Glutamatergic neuron (in vitro differentiated cells): ENCODE data around the gene CHKA. TPM values are rescaled to one million over a fixed set of nuclear protein-coding genes. Genes with fewer than 3 reads are reported as not detected.

Source experiments
- DNase-seq: peaks from one replicate; pipeline ENCODE4 v3.0.0; 2022
- H3K27ac Mint-ChIP-seq: one replicate; pipeline ENCODE4 v1.8.0; 2020; ENCODE audit warnings: mild to moderate bottlenecking, mixed read lengths, inconsistent platforms; ENCODE audit not compliant: unreplicated experiment
- H3K27me3 Mint-ChIP-seq: one replicate; pipeline ENCODE4 v1.8.0; 2020; ENCODE audit warnings: mild to moderate bottlenecking, moderate library complexity, mixed read lengths, inconsistent platforms; ENCODE audit not compliant: unreplicated experiment
- H3K36me3 Mint-ChIP-seq: one replicate; pipeline ENCODE4 v1.8.0; 2020; ENCODE audit warnings: mild to moderate bottlenecking, mixed read lengths, inconsistent platforms; ENCODE audit not compliant: unreplicated experiment
- H3K4me1 Mint-ChIP-seq: one replicate; pipeline ENCODE4 v1.8.0; 2020; ENCODE audit warnings: mild to moderate bottlenecking, low read depth, mixed read lengths, inconsistent platforms; ENCODE audit not compliant: unreplicated experiment
- H3K4me3 Mint-ChIP-seq: one replicate; pipeline ENCODE4 v1.8.0; 2020; ENCODE audit warnings: mild to moderate bottlenecking, mixed read lengths, inconsistent platforms; ENCODE audit not compliant: unreplicated experiment
- H3K9me3 Mint-ChIP-seq: one replicate; pipeline ENCODE4 v1.8.0; 2020; ENCODE audit warnings: mild to moderate bottlenecking, moderate library complexity, mixed read lengths, inconsistent platforms; ENCODE audit not compliant: unreplicated experiment
- total RNA-seq: library from RNA; stranded (reverse); fragmentation: NEBNext Ultra II Directional; extraction: Animal tissue kit (Norgen Biotek cat#: 25700); gene quantifications from one replicate; pipeline ENCODE4 v1.2.1, GENCODE V29; 2021; ENCODE audit not compliant: unreplicated experiment
- TF ChIP-seq, protein P1 (sequence below): fragments of 200-600 bp; sonication (generic); IDR thresholded peaks from one replicate; pipeline ENCODE4 v1.5.0; 2021; ENCODE audit not compliant: partially characterized antibody, unreplicated experiment

The CHKA gene
- total RNA-seq, 1 donor from 2014 or later: 74.1 TPM

GRCh38 chr11:68148879-68149278 lies 27.7 kb upstream of the CHKA start:
- peaks cover 7% of the 10 kb centered on the region for H3K4me1 Mint-ChIP-seq
- H3K9me3 Mint-ChIP-seq: peaks cover 4% of the 10 kb centered on the region
- H3K27me3 Mint-ChIP-seq: peaks cover 2% of the 10 kb centered on the region
- no peaks in the 10 kb centered on the region for H3K36me3 Mint-ChIP-seq
- H3K4me3 Mint-ChIP-seq: no peak overlapping the region
- TF ChIP-seq, protein P1, sequence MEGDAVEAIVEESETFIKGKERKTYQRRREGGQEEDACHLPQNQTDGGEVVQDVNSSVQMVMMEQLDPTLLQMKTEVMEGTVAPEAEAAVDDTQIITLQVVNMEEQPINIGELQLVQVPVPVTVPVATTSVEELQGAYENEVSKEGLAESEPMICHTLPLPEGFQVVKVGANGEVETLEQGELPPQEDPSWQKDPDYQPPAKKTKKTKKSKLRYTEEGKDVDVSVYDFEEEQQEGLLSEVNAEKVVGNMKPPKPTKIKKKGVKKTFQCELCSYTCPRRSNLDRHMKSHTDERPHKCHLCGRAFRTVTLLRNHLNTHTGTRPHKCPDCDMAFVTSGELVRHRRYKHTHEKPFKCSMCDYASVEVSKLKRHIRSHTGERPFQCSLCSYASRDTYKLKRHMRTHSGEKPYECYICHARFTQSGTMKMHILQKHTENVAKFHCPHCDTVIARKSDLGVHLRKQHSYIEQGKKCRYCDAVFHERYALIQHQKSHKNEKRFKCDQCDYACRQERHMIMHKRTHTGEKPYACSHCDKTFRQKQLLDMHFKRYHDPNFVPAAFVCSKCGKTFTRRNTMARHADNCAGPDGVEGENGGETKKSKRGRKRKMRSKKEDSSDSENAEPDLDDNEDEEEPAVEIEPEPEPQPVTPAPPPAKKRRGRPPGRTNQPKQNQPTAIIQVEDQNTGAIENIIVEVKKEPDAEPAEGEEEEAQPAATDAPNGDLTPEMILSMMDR: no peak
- no peak for DNase-seq
- no peak overlapping the region for H3K27ac Mint-ChIP-seq

DNA sequence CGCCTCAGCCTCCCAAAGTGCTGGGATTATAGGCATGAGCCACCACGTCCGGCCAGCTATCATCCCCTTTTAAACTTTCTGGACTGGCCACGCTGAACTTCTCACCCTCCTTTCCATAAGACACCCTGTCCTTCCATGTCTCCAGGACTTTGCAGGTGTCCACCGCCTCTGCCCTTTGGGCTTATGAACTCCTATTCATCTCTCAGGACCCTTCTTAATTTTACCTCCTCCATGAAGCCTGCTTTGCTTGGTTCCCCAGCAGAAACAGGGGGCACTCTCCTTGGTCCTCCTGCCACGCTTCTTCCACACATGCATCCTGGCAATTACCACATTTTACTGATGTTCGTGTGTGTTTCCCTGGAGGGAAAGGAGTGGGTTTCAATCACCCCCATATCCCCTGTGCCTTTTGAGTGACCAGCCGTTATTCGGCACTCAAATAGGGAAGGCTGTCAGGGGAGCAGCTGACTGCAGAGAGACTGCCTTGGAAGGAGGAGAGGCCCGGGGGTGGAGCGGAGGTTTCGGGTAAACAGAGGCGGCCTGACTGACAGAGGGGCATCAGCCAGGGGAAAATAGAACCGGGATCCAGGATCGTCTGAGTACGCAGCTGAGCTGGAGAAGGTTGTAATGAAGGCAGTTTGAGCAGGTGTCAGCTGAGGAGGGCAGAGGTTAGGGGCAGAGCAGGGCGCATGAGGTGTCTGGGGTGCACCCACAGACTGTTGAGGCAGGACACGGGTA lies 27.1 kb upstream of the CHKA start:
- peaks cover 4% of the 10 kb centered on the region for H3K4me1 Mint-ChIP-seq
- peaks cover 4% of the 10 kb centered on the region for H3K9me3 Mint-ChIP-seq
- TF ChIP-seq, protein P1: no peak
- no peak overlapping the region for H3K4me3 Mint-ChIP-seq
- H3K36me3 Mint-ChIP-seq: no peaks in the 10 kb centered on the region
- no peak for DNase-seq
- H3K27me3 Mint-ChIP-seq: peaks cover 2% of the 10 kb centered on the region
- no peak overlapping the region for H3K27ac Mint-ChIP-seq

GRCh38 chr11:68146704-68147474 lies 25.7 kb upstream of the CHKA start:
- TF ChIP-seq, protein P1: no peak
- DNase-seq: no peak
- no peak overlapping the region for H3K27ac Mint-ChIP-seq
- H3K4me1 Mint-ChIP-seq: peaks cover 4% of the 10 kb centered on the region
- no peak overlapping the region for H3K4me3 Mint-ChIP-seq
- H3K36me3 Mint-ChIP-seq: no peaks in the 10 kb centered on the region
- H3K9me3 Mint-ChIP-seq: peaks cover 4% of the 10 kb centered on the region
- peaks cover 2% of the 10 kb centered on the region for H3K27me3 Mint-ChIP-seq

DNA sequence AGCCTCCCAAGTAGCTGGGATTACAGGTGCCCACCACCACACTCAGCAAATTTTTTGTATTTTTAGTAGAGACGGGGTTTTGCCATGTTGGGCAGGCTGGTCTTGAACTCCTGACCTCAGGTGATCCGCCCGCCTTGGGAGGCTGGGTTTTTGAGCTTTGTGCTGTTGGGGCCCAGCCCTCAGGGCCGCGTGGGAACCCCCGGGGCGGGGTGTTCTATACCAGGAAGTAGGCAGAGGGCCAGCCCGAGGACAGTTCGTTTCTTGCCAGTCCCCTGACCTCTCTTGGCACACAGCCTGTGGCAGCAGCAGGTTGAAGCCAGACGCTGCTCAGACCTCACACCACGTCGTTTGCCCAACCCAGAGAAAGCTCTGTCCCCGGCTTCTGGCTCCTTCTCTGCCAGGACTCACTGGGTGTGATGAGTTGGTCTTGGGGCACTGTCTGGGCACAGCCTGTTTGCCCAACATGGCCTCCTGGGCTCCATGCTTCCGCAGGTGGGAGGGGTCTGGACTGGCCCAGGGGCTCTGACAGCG lies 24.9 kb upstream of the CHKA start:
- H3K4me3 Mint-ChIP-seq: no peak overlapping the region
- peaks cover 2% of the 10 kb centered on the region for H3K27me3 Mint-ChIP-seq
- no peaks in the 10 kb centered on the region for H3K36me3 Mint-ChIP-seq
- H3K9me3 Mint-ChIP-seq: peaks cover 4% of the 10 kb centered on the region
- no peak overlapping the region for H3K27ac Mint-ChIP-seq
- peaks cover 4% of the 10 kb centered on the region for H3K4me1 Mint-ChIP-seq
- TF ChIP-seq, protein P1: no peak
- DNase-seq: no peak
